NCI-H524 (cell line): Measurements from ENCODE around the gene SETD9.
A peak's percentile ranks its signal among the peaks of the same experiment; 100 is the strongest.

ENCODE experiments used
- DNase-seq, 2 experiments: peaks; one replicate each; lab custom pipeline; 2025; lab: John Stamatoyannopoulos, UW

SETD9 gene, protein sequence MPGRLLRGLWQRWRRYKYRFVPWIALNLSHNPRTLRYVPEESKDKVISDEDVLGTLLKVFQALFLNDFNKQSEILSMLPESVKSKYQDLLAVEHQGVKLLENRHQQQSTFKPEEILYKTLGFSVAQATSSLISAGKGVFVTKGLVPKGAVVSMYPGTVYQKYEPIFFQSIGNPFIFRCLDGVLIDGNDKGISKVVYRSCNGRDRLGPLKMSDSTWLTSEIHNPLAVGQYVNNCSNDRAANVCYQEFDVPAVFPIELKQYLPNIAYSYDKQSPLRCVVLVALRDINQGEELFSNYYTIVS

DNA sequence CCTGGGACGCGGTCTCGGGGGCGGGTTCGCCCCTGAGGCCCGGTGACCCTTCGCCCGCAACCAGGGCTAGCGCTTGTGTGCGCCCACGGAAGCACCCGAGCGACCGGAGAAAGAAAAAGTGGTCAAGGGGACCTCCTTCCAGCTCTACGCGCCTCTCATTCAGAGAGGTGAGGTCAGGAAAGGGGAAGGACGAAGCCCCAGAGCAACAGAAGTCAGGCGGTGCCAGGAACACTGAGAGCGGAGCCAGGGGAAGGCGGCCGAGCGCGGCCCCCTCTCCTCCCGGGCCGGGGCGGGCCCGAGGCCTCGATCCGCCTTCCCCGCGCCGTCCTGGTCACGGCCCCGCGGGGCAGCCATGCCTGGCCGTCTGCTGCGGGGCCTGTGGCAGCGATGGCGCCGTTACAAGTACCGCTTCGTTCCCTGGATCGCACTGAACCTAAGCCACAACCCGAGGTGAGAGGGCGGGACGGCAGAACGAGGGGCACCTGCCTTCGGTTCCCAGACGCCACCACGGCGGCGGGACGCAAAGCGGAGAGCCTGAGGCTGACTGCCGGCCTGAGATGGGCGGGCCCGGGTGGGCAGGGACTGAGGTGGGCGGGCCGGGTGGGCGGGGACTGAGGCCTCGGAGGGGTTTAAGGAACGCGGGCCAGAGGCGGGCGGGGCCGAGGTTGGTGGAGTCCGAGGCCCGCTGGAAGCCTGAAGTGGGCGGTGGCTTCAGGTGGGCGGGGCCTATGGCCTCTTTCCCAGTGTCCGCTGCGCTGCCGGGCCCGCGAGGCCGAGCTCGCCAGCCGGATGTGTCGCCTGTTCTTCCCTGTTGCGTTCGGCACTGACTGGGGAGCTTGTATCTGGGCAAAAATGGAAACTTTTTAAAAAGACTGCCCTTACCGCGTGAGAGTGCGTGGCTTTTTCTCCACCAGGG lies at the start of gene SETD9:
Gene SETD9, plus strand, starts transcription at position 303 of the 916 bp plus-strand sequence. Its CDS starts 50 bp downstream, at position 353.
- DNase-seq = peak; percentile 84 to 94

DNA sequence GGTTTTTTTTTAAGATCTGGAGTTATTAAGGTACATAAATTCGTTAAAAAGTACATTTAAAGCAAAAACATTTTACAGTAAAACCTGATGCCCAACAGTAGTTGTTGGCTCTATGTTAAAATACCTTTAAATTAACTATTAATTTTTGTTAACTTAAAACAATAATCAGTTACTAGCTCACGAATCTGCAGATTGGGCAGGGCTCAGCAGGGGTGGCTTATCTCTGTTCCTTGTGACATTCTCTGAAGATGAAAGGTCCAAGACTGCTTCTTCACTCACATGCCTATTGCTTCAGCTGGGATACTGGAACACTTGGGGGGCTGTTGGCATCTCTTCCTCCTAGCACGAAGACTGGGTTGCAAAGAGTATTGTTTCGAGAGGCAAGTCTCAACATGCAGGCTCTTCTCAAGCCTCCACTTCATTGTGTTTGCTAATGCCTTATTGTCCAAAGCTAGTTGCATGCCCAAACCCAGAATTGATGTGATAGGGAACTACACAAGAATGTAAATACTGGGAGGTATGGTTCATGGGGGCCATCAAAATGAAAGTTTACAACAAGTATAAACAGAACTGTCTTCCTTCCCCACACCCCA lies 47.4 kb upstream of the SETD9 start:
- no peak for DNase-seq

DNA sequence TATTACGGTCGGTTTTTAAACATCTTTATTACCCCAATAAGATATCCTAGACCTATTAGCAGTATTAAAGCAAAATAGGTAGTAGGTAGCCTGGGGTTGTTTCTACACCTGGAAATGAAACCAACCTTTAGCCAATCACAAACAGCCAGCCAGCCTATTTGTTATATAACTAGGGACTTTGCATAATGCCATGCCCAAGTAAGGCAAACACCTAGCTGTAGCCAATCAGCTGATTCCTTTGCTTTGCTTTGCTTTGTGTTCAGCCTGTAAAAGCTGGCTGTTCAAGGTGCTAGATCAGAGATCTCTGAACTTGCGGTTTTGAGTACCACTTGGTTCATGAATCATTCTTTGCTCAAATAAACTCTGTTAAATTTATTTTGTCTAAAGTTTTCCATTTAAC lies 46.5 kb upstream of the SETD9 start:
- no peak for DNase-seq

DNA sequence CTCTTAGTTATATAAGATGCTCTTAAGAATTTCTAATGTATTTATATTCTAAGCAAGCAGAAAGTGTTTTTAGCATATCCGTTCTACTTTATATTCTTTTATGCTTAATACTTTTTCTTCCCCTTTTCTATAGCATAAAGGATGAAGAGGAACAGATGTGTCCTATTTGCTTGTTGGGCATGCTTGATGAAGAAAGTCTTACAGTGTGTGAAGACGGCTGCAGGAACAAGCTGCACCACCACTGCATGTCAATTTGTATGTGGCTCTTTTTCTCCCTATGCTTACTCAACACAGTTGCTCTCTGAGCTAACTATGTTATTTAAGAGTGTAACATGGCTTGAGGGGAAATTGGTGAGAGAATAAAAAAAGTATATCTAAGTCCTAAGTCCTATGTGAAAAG lies 37.6 kb upstream of the SETD9 start:
- DNase-seq = no peak

DNA sequence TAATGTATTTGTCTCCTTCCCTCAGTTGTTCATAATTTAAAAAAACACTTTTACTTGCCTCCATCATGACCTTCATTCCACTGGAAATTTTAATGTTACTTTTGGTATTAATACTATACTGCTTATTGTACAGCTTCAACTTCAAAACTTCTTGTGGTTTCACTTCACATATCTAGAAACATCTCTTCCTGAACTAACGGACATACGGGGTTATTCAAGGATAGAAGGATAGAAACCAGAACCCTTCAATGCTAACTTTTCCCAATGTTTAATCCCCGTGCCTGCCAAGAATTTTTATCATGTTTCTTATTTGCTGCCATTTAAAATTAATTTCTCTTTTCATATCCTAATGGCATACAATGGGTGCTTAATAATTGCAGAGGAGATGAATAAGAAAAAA lies 36.3 kb upstream of the SETD9 start:
- no peak for DNase-seq

DNA sequence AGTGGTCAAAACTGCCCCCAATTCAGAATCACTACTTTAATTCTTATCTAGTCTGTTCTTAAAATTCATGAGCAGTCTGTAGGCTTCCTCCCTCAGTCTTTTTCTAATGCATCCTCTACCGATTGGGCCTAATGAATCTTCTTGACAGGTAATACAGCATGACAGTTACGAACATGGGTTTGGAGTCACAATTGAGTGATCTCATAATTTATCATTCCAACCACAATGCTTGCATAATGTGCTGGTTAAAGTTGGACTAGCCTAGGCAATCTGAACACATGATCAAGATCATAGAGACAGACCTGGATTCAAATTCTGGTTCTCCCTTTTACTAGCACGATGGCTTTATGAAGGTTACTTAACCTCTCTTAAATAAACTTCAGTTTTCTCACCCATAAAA lies 33.1 kb upstream of the SETD9 start:
- DNase-seq = no peak

DNA sequence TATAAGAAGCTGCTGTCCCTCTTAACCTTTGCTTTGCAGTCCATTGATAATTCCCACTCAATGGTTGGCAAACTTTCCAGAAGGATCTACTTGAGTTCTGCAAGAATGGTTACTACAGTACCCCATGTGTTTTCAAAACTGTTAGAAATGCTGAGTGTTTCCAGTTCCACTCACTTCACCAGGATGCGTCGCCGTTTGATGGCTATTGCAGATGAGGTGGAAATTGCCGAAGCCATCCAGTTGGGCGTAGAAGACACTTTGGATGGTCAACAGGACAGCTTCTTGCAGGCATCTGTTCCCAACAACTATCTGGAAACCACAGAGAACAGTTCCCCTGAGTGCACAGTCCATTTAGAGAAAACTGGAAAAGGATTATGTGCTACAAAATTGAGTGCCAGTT lies 27.8 kb upstream of the SETD9 start:
- DNase-seq = no peak

DNA sequence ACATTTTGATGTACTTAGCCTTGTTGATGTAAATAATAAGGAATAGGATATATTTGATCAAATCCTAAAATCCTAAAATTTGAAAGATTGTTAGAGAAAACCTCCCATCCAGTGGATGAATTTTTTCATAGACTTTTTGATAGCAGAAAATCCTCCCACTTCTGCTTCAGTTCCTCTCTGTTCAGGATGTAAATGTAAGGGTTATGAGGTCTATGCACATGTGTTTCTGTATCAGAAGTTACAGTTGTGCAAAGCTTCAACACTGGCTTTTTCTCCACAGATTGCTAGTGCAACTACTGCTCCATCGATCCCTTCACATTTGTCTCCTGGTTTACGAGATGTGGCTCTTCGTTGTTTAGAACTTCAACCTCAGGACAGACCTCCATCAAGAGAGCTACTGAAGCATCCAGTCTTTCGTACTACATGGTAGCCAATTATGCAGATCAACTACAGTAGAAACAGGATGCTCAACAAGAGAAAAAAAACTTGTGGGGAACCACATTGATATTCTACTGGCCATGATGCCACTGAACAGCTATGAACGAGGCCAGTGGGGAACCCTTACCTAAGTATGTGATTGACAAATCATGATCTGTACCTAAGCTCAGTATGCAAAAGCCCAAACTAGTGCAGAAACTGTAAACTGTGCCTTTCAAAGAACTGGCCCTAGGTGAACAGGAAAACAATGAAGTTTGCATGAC lies 16.0 kb upstream of the SETD9 start:
- DNase-seq = no peak

DNA sequence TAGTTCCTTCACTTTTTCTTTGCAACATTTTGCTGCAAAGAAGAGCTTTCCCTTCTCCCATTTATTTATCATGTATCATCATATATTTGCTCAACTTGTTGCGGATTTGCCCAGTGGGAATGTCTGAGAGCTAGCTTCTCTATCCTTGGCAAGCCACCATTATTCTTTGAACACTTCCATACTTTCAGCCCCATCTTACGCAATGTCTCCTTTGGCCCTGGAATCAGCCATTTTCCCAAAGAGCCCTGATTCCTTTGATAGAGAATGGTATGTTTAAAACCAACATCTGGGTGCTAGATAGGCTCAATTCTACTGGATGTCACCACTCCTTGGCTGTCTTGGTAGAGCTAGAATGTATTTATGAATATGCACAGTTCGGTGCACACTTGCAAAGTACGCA lies 12.6 kb upstream of the SETD9 start:
- DNase-seq = no peak

DNA sequence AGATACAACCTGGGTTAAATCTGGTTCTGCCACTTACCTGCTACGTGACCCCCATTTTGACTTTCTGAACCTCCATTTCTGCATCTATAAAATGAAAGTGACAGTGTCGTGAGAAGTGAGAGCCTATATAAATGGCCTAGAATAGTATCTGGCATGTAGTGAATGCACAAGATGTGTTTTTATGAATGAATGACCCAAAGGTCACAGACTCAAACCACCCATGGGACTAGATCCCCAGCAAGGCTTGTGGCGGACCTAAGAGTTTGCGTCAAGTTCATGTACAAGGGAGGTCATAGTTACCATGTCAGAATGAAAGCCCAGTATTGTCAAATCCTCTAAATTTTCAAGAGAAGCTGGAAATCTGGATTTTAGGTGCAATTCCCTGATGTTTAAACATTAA lies 11.2 kb upstream of the SETD9 start:
- DNase-seq = no peak

DNA sequence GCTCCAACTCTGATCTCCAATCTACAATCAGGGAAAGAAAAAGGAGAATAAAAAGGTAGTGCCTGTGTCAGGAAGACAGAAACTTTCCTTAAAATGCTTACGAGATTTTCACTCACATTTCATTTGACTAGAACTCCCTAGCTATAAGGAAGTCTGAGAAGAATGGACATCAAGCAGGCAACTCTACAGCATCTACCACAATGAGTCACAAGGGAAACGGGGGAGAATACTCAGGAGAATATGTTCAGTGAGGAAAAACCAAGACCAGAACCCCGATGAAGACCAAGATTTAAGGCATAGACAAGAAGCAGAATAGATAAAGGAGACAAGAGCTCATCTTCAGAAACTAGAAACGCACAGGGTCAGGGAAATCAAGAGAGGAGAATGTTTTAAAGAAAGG lies 9.0 kb upstream of the SETD9 start:
- DNase-seq = no peak

DNA sequence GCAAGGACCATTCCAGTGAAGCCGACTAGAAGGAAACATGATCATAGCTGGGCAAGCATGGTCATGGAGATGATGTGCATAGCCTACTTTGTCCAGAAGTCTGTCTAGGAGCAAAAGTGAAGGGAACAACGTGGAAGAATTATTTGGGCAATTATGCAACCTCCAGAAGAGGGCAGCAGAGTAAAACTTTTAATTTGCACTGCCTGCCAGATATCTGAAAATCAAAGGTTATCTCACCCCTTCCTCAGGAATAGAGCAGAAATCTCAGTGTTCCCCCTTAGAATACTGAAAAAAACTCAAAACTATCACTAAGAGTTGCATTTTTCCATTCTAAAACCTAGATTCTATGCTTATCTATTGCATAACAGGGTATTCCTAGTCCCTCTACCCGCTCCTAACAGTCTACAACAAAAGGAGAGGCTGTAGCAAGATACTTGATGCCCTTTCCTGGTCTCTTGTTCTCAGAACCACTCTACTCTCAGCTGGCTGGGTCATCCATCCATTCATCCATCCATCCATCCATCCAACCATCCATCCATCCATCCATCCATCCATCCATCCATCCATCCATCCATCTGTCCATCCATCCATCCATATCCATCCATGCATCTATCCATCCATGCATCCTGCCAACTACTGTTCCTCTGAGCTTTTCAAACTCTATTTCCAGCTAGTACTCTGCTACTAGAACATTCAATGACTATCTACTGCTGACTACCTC lies 8.4 kb upstream of the SETD9 start:
- DNase-seq = peak; percentile 21 to 61

DNA sequence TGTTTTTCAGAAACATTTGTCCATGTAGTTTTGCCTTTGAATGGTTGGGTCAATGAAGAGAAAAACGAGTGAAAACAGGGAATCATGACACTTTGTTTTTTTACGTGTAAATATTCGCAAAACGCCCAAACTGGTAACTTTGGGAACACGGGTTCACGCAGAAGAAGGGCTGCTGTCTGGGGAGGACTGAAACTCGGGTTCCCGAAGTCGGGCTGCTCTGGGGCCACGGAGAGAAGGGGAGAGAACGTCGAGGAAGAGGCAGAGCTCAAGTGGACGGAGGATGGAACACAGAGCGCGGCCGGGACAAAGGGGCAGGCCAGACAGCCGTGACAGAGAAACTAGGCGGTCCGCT lies 478 bp upstream of the SETD9 start:
- DNase-seq = peak in 1 of 2 experiments; percentile 58

DNA sequence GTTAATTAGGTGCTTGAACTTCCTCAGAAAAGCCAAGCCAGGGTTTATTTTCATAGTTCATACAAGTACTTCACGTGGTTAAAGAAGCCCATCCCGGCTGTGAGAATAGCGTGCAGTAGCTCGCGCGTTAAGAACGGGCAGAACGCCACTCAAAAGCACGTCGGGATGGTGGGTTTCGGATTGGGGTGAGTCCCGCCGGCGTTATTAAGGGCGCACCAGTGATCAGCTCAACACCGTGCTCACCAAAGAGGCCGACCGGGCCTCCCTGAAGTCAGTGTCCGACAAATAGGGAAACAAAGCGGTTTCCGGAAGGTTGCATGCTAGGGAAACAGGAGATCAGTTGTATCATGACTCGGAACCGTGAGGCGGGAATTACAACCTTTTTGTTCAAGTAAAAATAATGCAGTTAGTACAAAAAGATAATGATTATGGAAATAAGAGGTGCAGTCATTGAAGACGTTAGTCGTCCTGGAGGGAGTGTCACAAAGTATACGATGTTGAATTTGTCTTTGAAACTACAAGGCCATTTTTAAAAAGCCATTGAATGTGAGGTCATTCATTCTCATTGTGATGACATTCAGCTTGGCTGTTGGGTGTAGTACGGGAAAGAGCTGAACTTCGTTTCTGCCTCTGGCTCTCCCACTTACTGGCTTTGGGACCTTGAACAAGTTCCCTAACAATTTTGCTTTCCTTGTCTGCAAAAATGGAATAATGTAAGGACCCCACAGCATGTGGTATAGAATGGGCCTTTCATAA lies 992 bp downstream of the SETD9 start:
- DNase-seq = peak in 1 of 2 experiments; percentile 70

DNA sequence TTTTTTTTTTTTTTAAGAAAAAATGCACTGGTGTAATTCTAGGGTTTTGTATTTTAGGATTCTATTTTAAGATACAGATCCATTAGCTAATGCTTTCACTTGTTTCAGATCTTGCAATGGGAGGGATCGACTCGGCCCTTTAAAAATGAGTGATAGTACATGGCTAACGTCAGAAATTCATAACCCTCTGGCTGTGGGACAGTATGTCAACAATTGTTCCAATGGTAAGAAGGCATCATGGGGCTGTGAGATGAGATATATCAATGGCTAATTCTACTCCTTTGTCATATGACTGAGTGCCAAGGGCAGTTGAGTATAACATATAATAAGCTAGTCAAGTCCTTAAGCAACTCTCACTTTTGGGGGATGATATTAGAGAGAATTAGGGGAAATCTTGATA lies 4.4 kb downstream of the SETD9 start:
- DNase-seq = no peak

DNA sequence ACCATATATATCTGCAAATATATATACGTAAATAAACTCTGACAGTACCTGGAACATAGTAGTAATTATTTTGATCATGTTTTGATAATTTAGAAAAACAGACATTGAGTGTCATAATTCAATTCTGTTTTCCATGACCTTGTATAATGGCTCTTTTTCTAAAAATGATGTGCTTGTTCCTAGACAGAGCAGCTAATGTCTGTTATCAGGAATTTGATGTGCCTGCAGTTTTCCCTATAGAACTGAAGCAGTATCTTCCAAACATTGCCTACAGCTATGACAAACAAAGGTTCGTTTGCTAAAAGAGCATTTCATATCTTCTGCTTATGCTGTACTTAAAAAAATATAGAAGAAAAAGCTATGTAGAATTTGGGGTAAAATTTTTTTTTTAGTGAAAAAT lies 5.3 kb downstream of the SETD9 start:
- no peak for DNase-seq

DNA sequence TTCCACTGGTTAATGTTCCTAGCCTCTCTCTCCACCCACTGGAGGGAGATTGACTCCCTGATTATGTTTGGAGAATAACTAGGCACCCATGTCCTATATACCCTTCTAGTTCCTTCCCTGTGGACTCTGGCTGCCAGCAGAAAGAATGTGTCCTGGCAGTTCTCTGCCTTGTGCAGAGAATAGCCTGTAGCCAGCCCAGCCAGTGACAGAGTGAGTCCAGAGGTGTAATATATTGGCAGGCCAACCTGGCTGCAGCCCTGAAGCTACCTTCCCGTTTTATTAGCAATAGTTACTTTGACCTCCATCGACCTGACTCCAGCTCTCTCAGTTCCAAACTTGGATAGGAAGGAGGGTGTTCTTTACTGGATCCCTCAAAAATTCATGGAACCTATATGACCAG lies 8.1 kb downstream of the SETD9 start:
- no peak for DNase-seq

DNA sequence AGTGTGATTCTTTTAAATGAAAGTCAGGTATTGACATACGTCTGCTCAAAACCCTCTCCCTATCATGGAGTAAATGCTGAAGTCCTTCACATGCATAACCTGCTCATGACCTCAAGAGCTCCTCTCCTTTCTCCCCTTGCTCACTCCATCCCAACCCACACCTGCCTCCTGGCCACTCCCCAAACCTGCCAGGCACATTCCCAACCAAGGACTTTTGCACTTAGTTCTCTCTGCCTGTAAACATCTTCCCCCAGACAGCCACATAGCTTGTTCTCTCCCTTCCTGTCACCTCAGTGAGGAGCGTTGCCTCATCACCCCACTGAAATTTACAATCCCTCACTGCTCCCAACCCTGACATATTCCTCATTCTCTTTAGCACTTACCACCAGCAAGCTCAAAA lies 8.7 kb downstream of the SETD9 start:
- no peak for DNase-seq

DNA sequence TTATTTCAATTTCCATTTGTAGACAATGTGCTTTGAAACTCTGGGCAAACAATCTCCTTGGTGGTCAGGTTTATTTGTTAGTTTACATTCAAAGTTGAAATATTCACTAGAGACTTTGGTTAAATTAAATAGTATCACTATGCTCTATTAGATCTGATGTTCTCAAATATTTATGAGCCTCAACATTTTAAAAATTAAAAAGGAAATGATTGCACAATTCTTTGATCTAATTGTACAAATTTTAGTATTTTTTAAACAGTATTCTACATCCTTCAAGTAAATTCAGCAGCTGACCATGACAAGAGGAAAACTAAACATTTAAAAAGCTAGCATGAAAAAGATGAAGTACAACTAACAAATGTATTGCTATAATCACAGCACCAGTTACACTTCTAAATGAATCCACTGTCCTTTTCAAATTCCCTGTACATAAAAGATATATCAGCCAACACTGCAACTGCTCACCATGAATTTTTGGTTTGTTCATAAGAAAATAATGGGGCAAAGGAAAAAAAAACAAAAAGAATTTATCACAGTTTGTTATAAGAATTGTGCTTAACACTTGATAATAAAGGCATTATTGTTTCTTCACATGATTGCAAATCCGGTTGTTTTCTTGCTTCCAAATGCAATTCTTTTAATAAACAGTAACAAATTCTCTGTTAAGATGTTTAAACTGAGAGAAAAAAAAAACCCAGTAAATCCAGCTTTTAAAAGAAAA lies 10.7 kb downstream of the SETD9 start:
- no peak for DNase-seq

DNA sequence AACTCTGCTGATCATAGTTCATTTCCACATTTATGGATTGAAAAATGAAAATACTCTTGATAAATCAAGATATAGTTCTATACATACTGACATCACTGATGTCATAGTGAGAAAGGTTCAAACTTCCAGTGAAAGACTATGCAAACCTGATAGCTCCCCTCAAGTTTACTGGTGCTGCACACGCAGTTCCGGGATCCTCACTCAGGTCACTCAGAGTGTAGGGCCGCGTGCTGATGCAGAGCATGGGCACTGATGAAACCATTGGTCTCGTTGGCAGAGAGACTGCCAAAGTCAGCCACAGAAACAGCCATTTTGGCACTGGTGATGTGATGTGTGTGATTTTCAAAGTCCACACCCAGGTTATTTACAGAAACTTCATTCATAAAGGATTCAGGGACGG lies 13.5 kb downstream of the SETD9 start:
- DNase-seq = no peak
